HepG2 (cell line): ENCODE results near the gene APOM. TPM values are rescaled to one million over a fixed set of nuclear protein-coding genes. Genes with fewer than 3 reads are reported as not detected.

Experiments
- ATAC-seq: fragments of 200-7000 bp; cut with Tn5 transposase; 3 replicates; pipeline ENCODE4 v1.9.1; 2020; ENCODE audit warnings: mild to moderate bottlenecking, moderate library complexity
- BruUV-seq: library from RNA; stranded (reverse); fragments of 400-500 nt; replicated peaks from 2 replicates; lab custom pipeline; 2021; lab: Mats Ljungman, UMichigan
- CTCF ChIA-PET: fragments of 300-600 bp; formaldehyde crosslinking; extraction: SDS; loops from one replicate; lab custom pipeline; 2021; ENCODE audit warnings: low total read pairs, inconsistent platforms, low intra/inter-chr PET ratio; lab: Yijun Ruan, JAX
- POLR2A ChIA-PET: fragments of 350-600 bp; sonication (Branson Sonifier 250); formaldehyde crosslinking; loops from one replicate; lab custom pipeline; 2020; ENCODE audit warnings: antibody characterized with exemption, inconsistent platforms; lab: Yijun Ruan, JAX
- DNase-seq: peaks from one replicate; pipeline ENCODE4 v3.0.0-alpha.2; 2015; ENCODE audit warnings: low spot score
- FAIRE-seq: peaks from 3 replicates; lab custom pipeline; 2011; peaks lifted over from hg19 to GRCh38; lab: Jason Lieb, UNC
- H2AFZ ChIP-seq: one replicate; pipeline ENCODE4 v1.6.1; 2011; ENCODE audit warnings: low read length, inconsistent platforms
- H3K27ac ChIP-seq: fragments of 300-600 bp; 3 replicates; pipeline ENCODE4 v1.8.0; 2011; ENCODE audit warnings: mixed run types, mild to moderate bottlenecking, mixed read lengths, low read length, inconsistent platforms; ENCODE audit not compliant: insufficient read depth; ENCODE audit errors: extremely low read length
- H3K27me3 ChIP-seq, 2 experiments: fragments of 200-600 bp in 1 of 2; 2 replicates in 1 of 2; 3 replicates in 1 of 2; pipeline versions ENCODE4 v1.6.0 to v1.8.0; 2011; ENCODE audit warnings: low read length in 2 of 2, mild to moderate bottlenecking in 2 of 2, moderate library complexity in 2 of 2, inconsistent platforms in 1 of 2; ENCODE audit not compliant: insufficient read depth in 2 of 2, control insufficient read depth in 1 of 2
- H3K36me3 ChIP-seq, 2 experiments: fragments of 200-600 bp in 1 of 2; replicated peaks in 1 of 2; 2 replicates in 1 of 2; 3 replicates in 1 of 2; pipeline versions ENCODE4 v1.5.1 to v1.8.0; 2011; ENCODE audit warnings: low read length in 2 of 2, inconsistent platforms in 1 of 2; ENCODE audit not compliant: insufficient read depth in 2 of 2, control insufficient read depth in 1 of 2
- H3K4me1 ChIP-seq: 2 replicates; pipeline ENCODE4 v1.5.1; 2012; ENCODE audit warnings: low read length, inconsistent platforms; ENCODE audit not compliant: insufficient read depth
- H3K4me2 ChIP-seq: 2 replicates; pipeline ENCODE4 v1.6.0; 2011; ENCODE audit warnings: low read depth, low read length, inconsistent platforms
- H3K4me3 ChIP-seq, 3 experiments: fragments of 200-600 bp in 1 of 3; sonication (generic), shearing (Covaris generic) in 1 of 3; replicated peaks in 1 of 3; 2 replicates each; pipeline ENCODE4 v1.5.1; 2011 to 2016; ENCODE audit warnings: low read length in 3 of 3, inconsistent platforms in 2 of 3, low read depth in 2 of 3, mild to moderate bottlenecking in 2 of 3, control low read depth in 1 of 3, mixed read lengths in 1 of 3; ENCODE audit not compliant: insufficient read depth in 1 of 3
- H3K79me2 ChIP-seq: one replicate; pipeline ENCODE4 v1.6.1; 2011; ENCODE audit warnings: low read length, inconsistent platforms; ENCODE audit not compliant: insufficient read depth
- H3K9ac ChIP-seq: 2 replicates; pipeline ENCODE4 v1.6.0; 2011; ENCODE audit warnings: mild to moderate bottlenecking, low read depth, low read length, inconsistent platforms; ENCODE audit not compliant: insufficient read depth
- H3K9me3 ChIP-seq: 2 replicates; pipeline ENCODE4 v1.5.1; 2012; ENCODE audit warnings: mild to moderate bottlenecking, low read length
- H4K20me1 ChIP-seq: 2 replicates; pipeline ENCODE4 v1.6.0; 2011; ENCODE audit warnings: inconsistent platforms, mild to moderate bottlenecking, low read length, moderate library complexity; ENCODE audit not compliant: insufficient read depth
- CEBPG ChIP-seq: IDR thresholded peaks from 2 replicates; pipeline ENCODE4 v1.6.1; 2016
- HNF4A ChIP-seq: sonication (generic); formaldehyde crosslinking; IDR thresholded peaks from 2 replicates; pipeline ENCODE4 v1.4.0; 2020; ENCODE audit warnings: missing genetic modification reagents
- HNF4G ChIP-seq, 2 experiments: sonication (generic) in 1 of 2; formaldehyde crosslinking in 1 of 2; IDR thresholded peaks; 2 replicates each; pipeline versions ENCODE4 v1.4.0 to v1.6.1; 2011 to 2020; ENCODE audit warnings: borderline replicate concordance in 2 of 2, low read depth in 2 of 2, mild to moderate bottlenecking in 2 of 2, low read length in 1 of 2, missing genetic modification reagents in 1 of 2, moderate library complexity in 1 of 2
- HNRNPUL1 ChIP-seq: fragments of 200-400 bp; formaldehyde crosslinking; IDR thresholded peaks from 2 replicates; pipeline ENCODE4 v1.6.1; 2017; ENCODE audit warnings: low read depth, mild to moderate bottlenecking, low read length, moderate library complexity
- ISL2 ChIP-seq: sonication (generic); formaldehyde crosslinking; IDR thresholded peaks from 2 replicates; pipeline ENCODE4 v1.5.0; 2020; ENCODE audit warnings: missing genetic modification reagents
- PITX1 ChIP-seq: sonication (generic); formaldehyde crosslinking; IDR thresholded peaks from 2 replicates; pipeline ENCODE4 v1.5.1; 2020; ENCODE audit warnings: mild to moderate bottlenecking, missing genetic modification reagents
- SKI ChIP-seq: fragments of 450-650 bp; IDR thresholded peaks from one replicate; pipeline ENCODE4 v1.6.1; 2018; ENCODE audit warnings: mild to moderate bottlenecking; ENCODE audit not compliant: partially characterized antibody
- SNRNP70 ChIP-seq: fragments of 200-400 bp; formaldehyde crosslinking; IDR thresholded peaks from 2 replicates; pipeline ENCODE4 v1.6.1; 2017; ENCODE audit warnings: mild to moderate bottlenecking, low read depth, low read length, moderate library complexity
- ZNF121 ChIP-seq: sonication (generic); formaldehyde crosslinking; IDR thresholded peaks from 2 replicates; pipeline ENCODE4 v1.5.0; 2020; ENCODE audit warnings: mild to moderate bottlenecking, missing genetic modification reagents
- ZNF160 ChIP-seq: sonication (generic); formaldehyde crosslinking; IDR thresholded peaks from 2 replicates; pipeline ENCODE4 v1.8.0; 2022; ENCODE audit warnings: mild to moderate bottlenecking, inconsistent platforms, missing genetic modification reagents
- ZNF570 ChIP-seq: sonication (generic); formaldehyde crosslinking; IDR thresholded peaks from 2 replicates; pipeline ENCODE4 v1.4.0; 2020; ENCODE audit warnings: mild to moderate bottlenecking, missing genetic modification reagents, borderline replicate concordance
- ZNF672 ChIP-seq: sonication (generic); formaldehyde crosslinking; IDR thresholded peaks from 2 replicates; pipeline ENCODE4 v1.8.1; 2022; ENCODE audit warnings: missing genetic modification reagents
- WGBS: methylation state at CpG from one replicate; pipeline ENCODE4 v1.1.6; 2017; ENCODE audit warnings: low lambda C conversion rate; 5-methylcytosine and 5-hydroxymethylcytosine counted together
- in situ Hi-C: cut with HindIII; loops from 2 replicates; pipeline ENCODE4 v1.10.0; 2017; ENCODE audit warnings: low pct_unique_long_range_greater_than_20kb; ENCODE audit not compliant: extremely low pct_ligation_motif_present
- intact Hi-C: fragments of 100-400 bp; cut with micrococcal nuclease; formaldehyde crosslinking; loops from one replicate; pipeline ENCODE4 v1.10.0; 2022; ENCODE audit not compliant: unreplicated experiment
- polyA plus RNA-seq, 8 experiments: library from polyadenylated mRNA; depleted of rRNA in 3 of 8; stranded (reverse) in 7 of 8; unstranded in 1 of 8; fragments of >200 nt; fragmentation: Illumina TruSeq in 4 of 8; extraction: Trizol in 4 of 8; gene quantifications; 2 replicates each; pipeline versions ENCODE4 v1.2.1 to v1.2.3, GENCODE V29; 2011 to 2016; ENCODE audit warnings: low read depth in 4 of 8, missing spikeins in 1 of 8, mixed read lengths in 1 of 8; ENCODE audit not compliant: insufficient read depth in 1 of 8
- total RNA-seq, 5 experiments: library from RNA; depleted of rRNA; stranded (reverse); fragments of >200 nt; fragmentation: Illumina TruSeq; extraction: Trizol; gene quantifications; 2 replicates each; pipeline ENCODE4 v1.2.3, GENCODE V29; 2016; ENCODE audit warnings: low read depth in 1 of 5
- TF ChIP-seq, protein P1 (sequence below): sonication (generic); formaldehyde crosslinking; IDR thresholded peaks from 2 replicates; pipeline ENCODE4 v1.8.0; 2022; ENCODE audit warnings: missing genetic modification reagents, mild to moderate bottlenecking, borderline replicate concordance
- TF ChIP-seq, protein P2 (sequence below): sonication (generic); formaldehyde crosslinking; IDR thresholded peaks from 2 replicates; pipeline ENCODE4 v1.5.0; 2020; ENCODE audit warnings: mild to moderate bottlenecking, low read depth, missing genetic modification reagents, borderline replicate concordance
- TF ChIP-seq, protein P3 (sequence below): sonication (generic); formaldehyde crosslinking; IDR thresholded peaks from 2 replicates; pipeline ENCODE4 v1.4.0; 2020; ENCODE audit warnings: low read depth, missing genetic modification reagents
- TF ChIP-seq, protein P4 (sequence below): sonication (generic); formaldehyde crosslinking; IDR thresholded peaks from 2 replicates; pipeline ENCODE4 v1.5.0; 2020; ENCODE audit warnings: missing genetic modification reagents, mild to moderate bottlenecking, borderline replicate concordance
- TF ChIP-seq, protein P5 (sequence below): IDR thresholded peaks from 2 replicates; pipeline ENCODE4 v1.6.1; 2016; ENCODE audit warnings: missing genetic modification reagents, missing compliant biosample characterization

The APOM gene
- total and polyA plus RNA-seq, 2 of the 13 experiments (the other 11 are each of a cell fraction or from before 2014, with no cell fraction given) = 98.2 to 1,140 TPM

DNA sequence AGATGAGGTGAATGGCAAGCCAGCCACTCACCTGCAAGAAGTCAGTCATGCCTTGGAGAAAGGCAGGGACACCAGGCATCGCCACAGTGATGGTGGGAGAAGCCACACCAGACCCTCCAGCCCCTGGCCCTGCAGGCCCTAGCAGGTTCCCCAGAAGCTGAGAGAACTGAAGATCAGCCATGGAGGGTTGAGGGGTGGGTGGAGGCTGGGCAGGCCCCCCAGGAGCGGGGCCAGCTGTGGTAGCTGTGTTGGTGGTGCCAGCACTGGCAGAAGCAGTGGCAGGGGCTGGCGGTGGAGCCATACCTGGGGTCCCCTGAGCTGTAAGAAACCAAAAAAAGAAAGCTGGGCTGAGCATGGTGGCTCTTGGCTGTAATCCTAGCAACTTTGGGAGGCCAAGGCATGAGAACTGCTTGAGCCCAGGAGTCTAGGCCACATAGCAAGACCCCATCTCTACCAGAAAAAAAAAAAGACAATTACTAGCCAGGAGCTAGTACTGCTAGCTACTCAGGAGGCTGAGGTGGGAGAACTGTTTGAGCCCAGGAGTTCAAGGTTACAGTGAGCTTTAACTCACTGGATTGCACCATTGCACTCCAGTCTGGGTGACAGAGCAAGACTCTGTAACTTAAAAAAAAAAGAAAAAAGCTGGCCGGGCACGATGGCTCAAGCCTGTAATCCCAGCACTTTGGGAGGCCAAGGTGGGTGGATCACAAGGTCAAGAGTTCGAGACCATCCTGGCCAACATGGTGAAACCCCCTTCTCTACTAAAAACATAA, 12.7 kb upstream of the APOM start:
- 68% methylated on average over 6 of the region's 6 CpGs for WGBS
- Histone ChIP-seq H3K9ac (no peak overlapping the region), H3K27ac (peak overlapping the region; percentile 39), H2AFZ (no peak overlapping the region), H3K4me2 (no peak overlapping the region), H3K27me3 (no peaks in the 10 kb centered on the region), H3K4me1 (peaks cover 28% of the 10 kb centered on the region), H4K20me1 (no peaks in the 10 kb centered on the region; the same call in 1 of the 2 replicates), H3K4me3 (no peak overlapping the region), H3K36me3 (peaks cover 65 to 86% of the 10 kb centered on the region in 2 experiments), H3K79me2 (peaks cover 2% of the 10 kb centered on the region), H3K9me3 (no peaks in the 10 kb centered on the region)
- ChIA-PET POLR2A (interaction anchor here (0.8 to 3.6 kb wide), 11 partner anchors 9 to 222 kb away, joined by 3 to 104 read pairs (median 5); partner anchors contain the start of genes APOM, BAG6, C6orf47 and CSNK2B), CTCF (no interaction called here)
- ATAC-seq (peak; percentile 64), DNase-seq (peak; percentile 56), FAIRE-seq (peak; percentile 30)
- no TSS peak for BruUV-seq
- in situ Hi-C loops = no loop called here
- intact Hi-C loops = no loop called here
- TF ChIP-seq ZNF160 (CRISPR knock-in tag) (no peak), ZNF570 (no peak), ZNF121 (CRISPR knock-in tag) (peak; percentile 78), CEBPG (peak; percentile 60), SNRNP70 (no peak), PITX1 (CRISPR knock-in tag) (peak; percentile 55; the same call in 1 of the 2 replicates), HNRNPUL1 (no peak), ZNF672 (CRISPR knock-in tag) (no peak), HNF4A (CRISPR knock-in tag) (peak; percentile 78), HNF4G (IDR thresholded peaks at IDR 0.05; ENCODE audit: borderline replicate concordance, low read depth, low read length) (peak; percentile 20; the same call in 1 of the 2 replicates), HNF4G (CRISPR knock-in tag; IDR thresholded peaks at IDR 0.05; ENCODE audit: borderline replicate concordance, low read depth) (no peak), SKI (peak; percentile 45), ISL2 (CRISPR knock-in tag) (no peak)
- TF ChIP-seq, protein P1, sequence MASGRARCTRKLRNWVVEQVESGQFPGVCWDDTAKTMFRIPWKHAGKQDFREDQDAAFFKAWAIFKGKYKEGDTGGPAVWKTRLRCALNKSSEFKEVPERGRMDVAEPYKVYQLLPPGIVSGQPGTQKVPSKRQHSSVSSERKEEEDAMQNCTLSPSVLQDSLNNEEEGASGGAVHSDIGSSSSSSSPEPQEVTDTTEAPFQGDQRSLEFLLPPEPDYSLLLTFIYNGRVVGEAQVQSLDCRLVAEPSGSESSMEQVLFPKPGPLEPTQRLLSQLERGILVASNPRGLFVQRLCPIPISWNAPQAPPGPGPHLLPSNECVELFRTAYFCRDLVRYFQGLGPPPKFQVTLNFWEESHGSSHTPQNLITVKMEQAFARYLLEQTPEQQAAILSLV = no peak
- TF ChIP-seq, protein P2, sequence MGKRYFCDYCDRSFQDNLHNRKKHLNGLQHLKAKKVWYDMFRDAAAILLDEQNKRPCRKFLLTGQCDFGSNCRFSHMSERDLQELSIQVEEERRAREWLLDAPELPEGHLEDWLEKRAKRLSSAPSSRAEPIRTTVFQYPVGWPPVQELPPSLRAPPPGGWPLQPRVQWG = no peak
- TF ChIP-seq, protein P3, sequence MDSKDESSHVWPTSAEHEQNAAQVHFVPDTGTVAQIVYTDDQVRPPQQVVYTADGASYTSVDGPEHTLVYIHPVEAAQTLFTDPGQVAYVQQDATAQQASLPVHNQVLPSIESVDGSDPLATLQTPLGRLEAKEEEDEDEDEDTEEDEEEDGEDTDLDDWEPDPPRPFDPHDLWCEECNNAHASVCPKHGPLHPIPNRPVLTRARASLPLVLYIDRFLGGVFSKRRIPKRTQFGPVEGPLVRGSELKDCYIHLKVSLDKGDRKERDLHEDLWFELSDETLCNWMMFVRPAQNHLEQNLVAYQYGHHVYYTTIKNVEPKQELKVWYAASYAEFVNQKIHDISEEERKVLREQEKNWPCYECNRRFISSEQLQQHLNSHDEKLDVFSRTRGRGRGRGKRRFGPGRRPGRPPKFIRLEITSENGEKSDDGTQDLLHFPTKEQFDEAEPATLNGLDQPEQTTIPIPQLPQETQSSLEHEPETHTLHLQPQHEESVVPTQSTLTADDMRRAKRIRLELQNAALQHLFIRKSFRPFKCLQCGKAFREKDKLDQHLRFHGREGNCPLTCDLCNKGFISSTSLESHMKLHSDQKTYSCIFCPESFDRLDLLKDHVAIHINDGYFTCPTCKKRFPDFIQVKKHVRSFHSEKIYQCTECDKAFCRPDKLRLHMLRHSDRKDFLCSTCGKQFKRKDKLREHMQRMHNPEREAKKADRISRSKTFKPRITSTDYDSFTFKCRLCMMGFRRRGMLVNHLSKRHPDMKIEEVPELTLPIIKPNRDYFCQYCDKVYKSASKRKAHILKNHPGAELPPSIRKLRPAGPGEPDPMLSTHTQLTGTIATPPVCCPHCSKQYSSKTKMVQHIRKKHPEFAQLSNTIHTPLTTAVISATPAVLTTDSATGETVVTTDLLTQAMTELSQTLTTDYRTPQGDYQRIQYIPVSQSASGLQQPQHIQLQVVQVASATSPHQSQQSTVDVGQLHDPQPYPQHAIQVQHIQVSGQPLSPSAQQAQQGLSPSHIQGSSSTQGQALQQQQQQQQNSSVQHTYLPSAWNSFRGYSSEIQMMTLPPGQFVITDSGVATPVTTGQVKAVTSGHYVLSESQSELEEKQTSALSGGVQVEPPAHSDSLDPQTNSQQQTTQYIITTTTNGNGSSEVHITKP (CRISPR knock-in tag) = peak; percentile 49
- TF ChIP-seq, protein P4, sequence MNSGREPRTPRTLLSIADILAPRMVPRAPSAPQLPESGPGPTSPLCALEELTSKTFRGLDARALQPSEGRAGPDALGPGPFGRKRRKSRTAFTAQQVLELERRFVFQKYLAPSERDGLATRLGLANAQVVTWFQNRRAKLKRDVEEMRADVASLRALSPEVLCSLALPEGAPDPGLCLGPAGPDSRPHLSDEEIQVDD (CRISPR knock-in tag) = no peak
- TF ChIP-seq, protein P5, sequence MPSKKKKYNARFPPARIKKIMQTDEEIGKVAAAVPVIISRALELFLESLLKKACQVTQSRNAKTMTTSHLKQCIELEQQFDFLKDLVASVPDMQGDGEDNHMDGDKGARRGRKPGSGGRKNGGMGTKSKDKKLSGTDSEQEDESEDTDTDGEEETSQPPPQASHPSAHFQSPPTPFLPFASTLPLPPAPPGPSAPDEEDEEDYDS (CRISPR knock-in tag) = no peak
